GM19023 (cell line): Measurements from ENCODE around the gene LAMA4.
A peak's percentile ranks its signal among the peaks of the same experiment; 100 is the strongest.

Source experiments
- ATAC-seq: cut with Tn5 transposase; IDR thresholded peaks from one replicate; pipeline ENCODE4 v1.9.1; 2021; ENCODE audit warnings: mild to moderate bottlenecking, moderate library complexity; ENCODE audit not compliant: unreplicated experiment

LAMA4 gene

GRCh38 chr6:112100561-112100960 lies 153.8 kb downstream of the LAMA4 start:
- no peak for ATAC-seq

- ATAC-seq: no peak
Measured at GRCh38 chr6:112096901-112097300, 157.5 kb downstream of the LAMA4 start.

- peak; percentile 0 for ATAC-seq
Measured at GRCh38 chr6:112087916-112088315, 166.5 kb downstream of the LAMA4 start.

- peak; percentile 98 for ATAC-seq
Measured at GRCh38 chr6:112087136-112087911, 167.0 kb downstream of the LAMA4 start, which contains the start of the genes FAM229B and TUBE1. Gene FAM229B, plus strand, starts transcription at chr6:112087591. Its CDS starts 11,693 bp downstream, at chr6:112099284. Gene TUBE1, minus strand, starts transcription at chr6:112087482. Its CDS starts 48 bp downstream, at chr6:112087434.

GRCh38 chr6:112086744-112087135 lies 167.6 kb downstream of the LAMA4 start:
- peak; percentile 16 for ATAC-seq

GRCh38 chr6:112085286-112086065 lies 168.9 kb downstream of the LAMA4 start:
- ATAC-seq: no peak

GRCh38 chr6:112081569-112081968 lies 172.8 kb downstream of the LAMA4 start:
- ATAC-seq: no peak

- no peak for ATAC-seq
Measured at GRCh38 chr6:112066606-112067005, 187.8 kb downstream of the LAMA4 start.

- no peak for ATAC-seq
Measured at GRCh38 chr6:112065426-112065986, 188.9 kb downstream of the LAMA4 start.

- no peak for ATAC-seq
Measured at GRCh38 chr6:112062966-112063365, 191.4 kb downstream of the LAMA4 start.

- no peak for ATAC-seq
Measured at GRCh38 chr6:112061605-112062004, 192.8 kb downstream of the LAMA4 start.
